Measurements from ENCODE around the gene PACRG. TPM values are rescaled to one million over a fixed set of nuclear protein-coding genes. Genes with fewer than 3 reads are reported as not detected.
"Not testable (repeated sequence)": the region's sequence is repeated elsewhere in the genome, so short reads cannot be mapped to it uniquely, and the experiment has no call there.

The PACRG gene
- total RNA-seq, 2 experiments from 2014 or later, result not detected

DNA sequence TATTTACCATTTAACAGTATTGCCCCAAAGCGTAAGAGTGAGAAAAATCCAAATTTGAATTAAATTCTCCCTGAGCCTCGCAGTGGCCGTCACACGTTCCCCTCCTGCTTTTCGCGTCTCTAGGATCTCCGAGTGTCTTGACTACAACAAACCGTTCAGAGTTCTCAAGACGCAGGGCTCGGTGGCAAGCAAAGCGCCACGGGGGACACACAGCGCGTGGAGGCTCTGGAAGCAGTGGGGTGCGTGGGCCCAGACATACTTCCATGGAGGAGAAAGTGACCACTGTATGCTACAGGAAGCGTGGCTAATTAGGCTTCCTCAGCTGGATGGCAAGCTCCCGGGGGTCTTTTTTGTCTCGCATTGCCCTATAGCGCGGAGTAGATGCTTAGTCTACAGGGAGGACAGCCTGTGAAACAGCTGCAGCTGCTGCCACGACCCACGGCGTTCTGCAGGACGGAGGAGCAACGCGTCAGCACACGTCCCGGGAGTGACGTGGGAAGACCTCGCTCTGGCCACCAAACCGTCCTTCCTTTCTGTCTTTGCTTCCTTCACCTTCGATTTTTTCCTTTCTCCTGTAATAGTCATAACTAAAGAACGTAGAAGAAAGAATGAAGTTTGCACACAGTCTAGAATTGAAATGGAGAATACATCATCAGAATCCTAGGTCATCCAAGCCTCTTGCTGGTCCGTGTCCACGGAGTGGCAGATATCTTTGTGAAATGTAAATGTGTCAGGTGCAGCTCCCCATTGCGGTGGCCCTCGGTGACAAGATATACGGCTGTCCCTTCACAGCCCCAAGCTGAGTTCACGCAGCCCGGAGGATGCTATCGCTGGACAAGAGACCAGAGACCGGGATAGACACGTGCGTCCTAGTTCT lies 582.6 kb downstream of the PACRG start:
- no peak for ATAC-seq

GRCh38 chr6:163310973-163311383 lies 583.2 kb downstream of the PACRG start:
- CTCF ChIA-PET, result interaction anchor here (1.7 kb wide), 1 partner anchor 9 kb away, joined by 3 read pairs; no protein-coding TSS in a partner anchor

More for the DNA sequence above, 582.6 kb downstream of the PACRG start:
- ChIA-PET POLR2A (no interaction called here), CTCF (interaction anchor here (1.7 kb wide), 1 partner anchor 8 kb away, joined by 3 read pairs; no protein-coding TSS in a partner anchor)
- Mint-ChIP-seq H3K4me1 (no peaks in the 10 kb centered on the region), H3K27me3 (peaks cover 6% of the 10 kb centered on the region), H3K27ac (no peak overlapping the region), H3K36me3 (ENCODE audit: low read depth) (no peaks in the 10 kb centered on the region), H3K9me3 (ENCODE audit: low read depth) (no peaks in the 10 kb centered on the region), H3K4me3 (no peak overlapping the region)
- intact Hi-C loops (cut with DNase I, micrococcal nuclease), result no loop called here
- DNase-seq, result no peak

DNA sequence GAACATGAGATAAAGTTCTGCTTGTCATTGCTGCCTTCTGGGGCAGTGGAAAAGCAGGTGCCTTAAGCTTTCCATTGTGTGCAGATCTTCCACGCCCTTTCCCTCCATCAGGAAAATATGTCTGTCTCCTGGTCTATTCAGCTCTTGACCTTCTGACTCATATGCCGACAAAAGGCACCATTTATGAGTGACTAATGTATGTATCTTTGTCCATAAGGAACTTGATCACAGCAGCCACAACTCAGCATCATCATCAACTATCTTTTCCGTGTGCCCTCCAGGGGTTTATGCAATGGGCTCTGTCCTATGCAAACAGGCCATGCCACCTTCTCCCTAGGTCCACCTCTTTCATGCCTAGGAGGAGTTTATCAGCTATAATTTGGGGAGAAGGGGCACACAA lies 584.1 kb downstream of the PACRG start:
- Mint-ChIP-seq H3K27ac (no peak overlapping the region), H3K27me3 (peaks cover 6% of the 10 kb centered on the region), H3K4me3 (no peak overlapping the region), H3K4me1 (no peaks in the 10 kb centered on the region), H3K9me3 (ENCODE audit: low read depth) (no peaks in the 10 kb centered on the region), H3K36me3 (ENCODE audit: low read depth) (no peaks in the 10 kb centered on the region)
- POLR2A ChIA-PET, result no interaction called here
- intact Hi-C loops (cut with DNase I, micrococcal nuclease), result no loop called here
- no peak for ATAC-seq
- CTCF ChIA-PET, result interaction anchor here (1.0 to 1.7 kb wide), 2 partner anchors 10 to 13 kb away, joined by 3 to 4 read pairs; no protein-coding TSS in a partner anchor
- no peak for DNase-seq

More at GRCh38 chr6:163310973-163311383, 583.2 kb downstream of the PACRG start:
- intact Hi-C loops (cut with DNase I, micrococcal nuclease), result no loop called here
- no peak overlapping the region for H3K4me3 Mint-ChIP-seq
- DNase-seq, result no peak
- no peaks in the 10 kb centered on the region for H3K36me3 Mint-ChIP-seq (ENCODE audit: low read depth)
- no peak overlapping the region for H3K27ac Mint-ChIP-seq
- POLR2A ChIA-PET, result no interaction called here
- peaks cover 6% of the 10 kb centered on the region for H3K27me3 Mint-ChIP-seq
- no peaks in the 10 kb centered on the region for H3K9me3 Mint-ChIP-seq (ENCODE audit: low read depth)
- no peaks in the 10 kb centered on the region for H3K4me1 Mint-ChIP-seq
- ATAC-seq, result no peak

DNA sequence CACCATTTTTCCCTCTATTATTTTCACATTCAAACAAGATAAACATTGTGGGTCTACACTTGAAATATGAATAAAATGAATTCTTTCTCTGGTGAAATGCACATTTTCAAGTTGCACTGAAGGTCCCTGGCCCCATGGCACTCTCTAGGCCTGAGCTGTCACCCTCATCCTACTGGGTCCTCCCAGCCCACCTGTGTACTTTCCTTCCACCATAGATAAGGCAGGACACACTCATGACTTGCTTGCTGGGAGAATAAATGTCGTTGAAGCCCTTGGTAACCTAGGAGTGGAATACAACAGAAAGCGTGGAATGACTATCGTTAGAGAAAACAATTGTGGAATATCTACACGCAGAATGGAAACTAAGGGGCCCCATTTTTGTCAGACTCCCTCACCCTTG lies 585.8 kb downstream of the PACRG start:
- Mint-ChIP-seq H3K27ac (no peak overlapping the region), H3K4me1 (no peaks in the 10 kb centered on the region)

GRCh38 chr6:163313981-163314380 lies 586.2 kb downstream of the PACRG start:
- DNase-seq, result no peak
- Mint-ChIP-seq H3K4me3 (no peak overlapping the region), H3K4me1 (no peaks in the 10 kb centered on the region), H3K27me3 (peaks cover 6% of the 10 kb centered on the region), H3K27ac (no peak overlapping the region), H3K9me3 (ENCODE audit: low read depth) (no peaks in the 10 kb centered on the region), H3K36me3 (ENCODE audit: low read depth) (no peaks in the 10 kb centered on the region)
- CTCF ChIA-PET, result no interaction called here
- intact Hi-C loops (cut with DNase I, micrococcal nuclease), result no loop called here
- POLR2A ChIA-PET, result no interaction called here
- ATAC-seq, result no peak

More for the DNA sequence above, 585.8 kb downstream of the PACRG start:
- CTCF ChIA-PET, result no interaction called here
- Mint-ChIP-seq H3K4me3 (no peak overlapping the region), H3K9me3 (ENCODE audit: low read depth) (no peaks in the 10 kb centered on the region), H3K36me3 (ENCODE audit: low read depth) (no peaks in the 10 kb centered on the region), H3K27me3 (peaks cover 6% of the 10 kb centered on the region)
- POLR2A ChIA-PET, result no interaction called here
- intact Hi-C loops (cut with DNase I, micrococcal nuclease), result no loop called here
- DNase-seq (no peak), ATAC-seq (no peak)

DNA sequence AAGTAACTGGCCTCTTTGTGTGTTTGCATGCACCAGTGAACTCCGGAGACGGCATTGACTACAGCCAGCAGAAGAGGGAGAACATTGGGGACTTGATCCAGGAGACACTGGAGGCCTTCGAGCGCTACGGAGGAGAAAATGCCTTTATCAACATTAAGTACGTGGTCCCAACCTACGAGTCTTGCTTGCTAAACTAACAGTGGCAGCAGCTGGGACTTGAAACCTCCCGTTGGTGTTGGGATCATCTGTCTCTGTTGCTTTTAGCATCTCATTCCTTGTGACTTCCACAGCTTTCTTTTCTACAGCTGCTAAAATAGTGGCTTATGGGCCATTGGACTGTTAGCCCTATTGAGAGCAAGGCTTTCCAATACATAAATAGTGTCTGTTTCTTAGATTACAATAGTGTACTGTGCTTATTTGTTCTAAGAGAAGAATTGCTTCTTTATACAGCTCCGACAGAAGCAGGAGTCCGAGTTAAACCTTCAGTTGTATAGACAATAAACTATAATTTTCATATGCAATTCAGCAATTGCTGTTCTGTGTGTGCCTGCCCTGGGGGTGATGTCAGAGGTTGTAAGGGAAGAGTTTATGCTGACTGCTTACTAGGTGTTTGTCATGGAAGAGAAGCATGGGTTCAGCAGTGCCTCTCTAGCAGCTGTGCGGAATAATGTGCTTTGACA lies 587.2 kb downstream of the PACRG start:
- no peaks in the 10 kb centered on the region for H3K36me3 Mint-ChIP-seq (ENCODE audit: low read depth)
- H3K4me1 Mint-ChIP-seq, result no peaks in the 10 kb centered on the region
- intact Hi-C loops (cut with DNase I, micrococcal nuclease), result no loop called here
- POLR2A ChIA-PET, result no interaction called here
- H3K9me3 Mint-ChIP-seq (ENCODE audit: low read depth), result no peaks in the 10 kb centered on the region
- no peak overlapping the region for H3K27ac Mint-ChIP-seq
- no peak overlapping the region for H3K4me3 Mint-ChIP-seq
- DNase-seq, result no peak
- CTCF ChIA-PET, result no interaction called here
- ATAC-seq, result no peak
- peaks cover 8% of the 10 kb centered on the region for H3K27me3 Mint-ChIP-seq

- H3K9me3 Mint-ChIP-seq (ENCODE audit: low read depth); POLR2A ChIA-PET; H3K4me3 Mint-ChIP-seq; H3K4me1 Mint-ChIP-seq; H3K27me3 Mint-ChIP-seq; DNase-seq; ATAC-seq; H3K36me3 Mint-ChIP-seq (ENCODE audit: low read depth); intact Hi-C loops (cut with DNase I, micrococcal nuclease); H3K27ac Mint-ChIP-seq: not testable (repeated sequence)
- CTCF ChIA-PET, result interaction anchor here (0.6 to 0.7 kb wide), 2 partner anchors 9 to 88 kb away, joined by 4 read pairs; no protein-coding TSS in a partner anchor
Observed at GRCh38 chr6:163316866-163317495, 589.2 kb downstream of the PACRG start.

GRCh38 chr6:163318071-163318786 lies 590.5 kb downstream of the PACRG start:
- Mint-ChIP-seq H3K4me1 (no peaks in the 10 kb centered on the region), H3K4me3 (no peak overlapping the region), H3K27me3 (peaks cover 2% of the 10 kb centered on the region), H3K36me3 (ENCODE audit: low read depth) (no peaks in the 10 kb centered on the region), H3K9me3 (ENCODE audit: low read depth) (no peaks in the 10 kb centered on the region), H3K27ac (no peak overlapping the region)
- DNase-seq, result no peak
- ChIA-PET POLR2A (no interaction called here), CTCF (no interaction called here)
- intact Hi-C loops (cut with DNase I, micrococcal nuclease), result no loop called here
- ATAC-seq, result no peak

DNA sequence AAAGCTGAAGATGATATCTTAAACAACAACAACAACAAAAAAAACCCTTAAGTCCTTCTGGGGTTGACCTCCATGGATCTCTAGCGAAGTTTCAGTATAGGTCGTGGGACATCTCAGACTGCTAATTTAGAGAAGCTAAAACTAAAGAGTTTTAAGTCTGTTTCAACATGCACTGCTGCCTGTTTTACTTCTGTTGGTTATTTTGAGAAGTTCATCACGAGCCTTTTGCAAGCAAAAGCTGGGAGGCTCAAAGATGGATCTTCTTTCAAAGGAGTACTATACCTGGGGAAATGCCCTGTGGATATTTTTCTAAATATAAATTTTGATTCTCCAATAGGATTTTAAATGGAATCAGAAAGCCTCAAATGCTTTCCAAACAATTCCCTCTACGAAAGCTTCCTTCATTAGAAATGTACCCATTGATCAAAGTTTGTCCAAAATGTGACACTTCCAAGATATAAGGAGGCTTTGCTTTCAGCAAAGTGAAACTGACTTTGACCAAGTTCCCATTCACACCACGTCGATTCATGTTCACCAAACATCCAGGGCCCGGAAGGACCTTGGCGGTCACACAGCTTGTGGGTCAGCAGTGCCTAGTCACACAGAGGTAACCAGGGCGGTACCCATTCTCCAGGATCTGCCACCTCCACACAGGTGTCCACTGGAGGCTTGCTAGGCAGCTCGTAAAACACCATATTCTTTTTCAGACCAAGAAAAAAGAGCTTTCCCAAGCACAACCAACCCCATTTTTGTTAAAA lies 592.0 kb downstream of the PACRG start:
- DNase-seq, result no peak
- no peak overlapping the region for H3K4me3 Mint-ChIP-seq
- no peak for ATAC-seq
- H3K27me3 Mint-ChIP-seq, result peaks cover 6% of the 10 kb centered on the region
- no peak overlapping the region for H3K27ac Mint-ChIP-seq
- intact Hi-C loops (cut with DNase I, micrococcal nuclease), result no loop called here
- ChIA-PET POLR2A (no interaction called here), CTCF (interaction anchor here (1.2 kb wide), 1 partner anchor 36 kb away, joined by 3 read pairs; no protein-coding TSS in a partner anchor)
- H3K9me3 Mint-ChIP-seq (ENCODE audit: low read depth), result no peaks in the 10 kb centered on the region
- no peaks in the 10 kb centered on the region for H3K36me3 Mint-ChIP-seq (ENCODE audit: low read depth)
- H3K4me1 Mint-ChIP-seq, result no peaks in the 10 kb centered on the region

- no peak overlapping the region for H3K27ac Mint-ChIP-seq
- ATAC-seq, result no peak
- no peaks in the 10 kb centered on the region for H3K36me3 Mint-ChIP-seq (ENCODE audit: low read depth)
- peaks cover 9% of the 10 kb centered on the region for H3K27me3 Mint-ChIP-seq
- no peak overlapping the region for H3K4me3 Mint-ChIP-seq
- no peaks in the 10 kb centered on the region for H3K9me3 Mint-ChIP-seq (ENCODE audit: low read depth)
- intact Hi-C loops (cut with DNase I, micrococcal nuclease), result no loop called here
- H3K4me1 Mint-ChIP-seq, result no peaks in the 10 kb centered on the region
- CTCF ChIA-PET, result interaction anchor here (1.2 kb wide), 1 partner anchor 36 kb away, joined by 3 read pairs; no protein-coding TSS in a partner anchor
- POLR2A ChIA-PET, result no interaction called here
- DNase-seq, result no peak
Observed at GRCh38 chr6:163320402-163320801, 592.6 kb downstream of the PACRG start.

GRCh38 chr6:163320804-163321203 lies 593.0 kb downstream of the PACRG start:
- no peaks in the 10 kb centered on the region for H3K9me3 Mint-ChIP-seq (ENCODE audit: low read depth)
- ATAC-seq (no peak), DNase-seq (no peak)
- H3K27ac Mint-ChIP-seq, result no peak overlapping the region
- ChIA-PET CTCF (no interaction called here), POLR2A (no interaction called here)
- intact Hi-C loops (cut with DNase I, micrococcal nuclease), result no loop called here
- no peaks in the 10 kb centered on the region for H3K36me3 Mint-ChIP-seq (ENCODE audit: low read depth)
- no peaks in the 10 kb centered on the region for H3K4me1 Mint-ChIP-seq
- H3K4me3 Mint-ChIP-seq, result no peak overlapping the region
- peaks cover 9% of the 10 kb centered on the region for H3K27me3 Mint-ChIP-seq
